ENCODE measurements around the gene OLFML2A.

OLFML2A gene

DNA sequence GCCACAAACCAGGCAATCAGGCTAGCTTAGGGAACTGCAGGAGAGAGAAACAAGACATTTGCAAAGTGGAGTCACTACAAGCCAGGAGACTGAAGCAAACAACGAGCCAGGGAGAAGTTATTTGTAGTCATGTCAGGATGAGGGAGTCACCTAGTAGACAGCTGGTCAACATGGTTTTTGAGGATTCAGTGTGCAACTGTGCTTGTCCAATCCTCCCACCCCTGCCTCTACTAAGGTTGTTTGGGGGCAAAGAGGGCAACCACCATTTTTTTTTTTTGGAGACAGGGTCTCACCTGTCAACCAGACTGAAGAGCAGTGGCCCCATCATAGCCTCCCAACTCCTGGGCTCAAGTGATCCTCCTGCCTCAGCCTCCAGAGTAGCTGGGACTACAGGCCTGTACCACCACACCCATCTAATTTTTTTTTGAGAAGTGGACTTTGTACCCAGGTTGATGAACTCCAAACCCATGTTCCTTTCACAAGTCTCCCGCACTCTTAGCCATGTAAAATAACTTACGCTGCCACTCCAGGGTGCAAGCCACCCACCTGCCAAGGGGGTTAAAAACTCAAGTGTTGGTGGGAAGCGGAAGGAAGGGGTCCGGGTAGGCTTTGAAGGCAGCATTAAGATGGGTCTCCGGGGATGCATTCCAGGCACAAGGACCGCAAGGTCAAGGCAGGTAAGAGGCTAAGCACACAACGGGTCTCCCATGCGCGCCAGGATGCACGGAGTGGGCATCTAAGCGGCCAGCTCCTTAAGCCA is 83.8 kb downstream of the OLFML2A start:
- no peak for DNase-seq
- intact Hi-C loops (cut with DNase I) = loop anchor here (5.0 kb wide), 2 partner anchors 282 to 443 kb away; partner anchors contain the start of genes PSMB7 and SCAI

DNA sequence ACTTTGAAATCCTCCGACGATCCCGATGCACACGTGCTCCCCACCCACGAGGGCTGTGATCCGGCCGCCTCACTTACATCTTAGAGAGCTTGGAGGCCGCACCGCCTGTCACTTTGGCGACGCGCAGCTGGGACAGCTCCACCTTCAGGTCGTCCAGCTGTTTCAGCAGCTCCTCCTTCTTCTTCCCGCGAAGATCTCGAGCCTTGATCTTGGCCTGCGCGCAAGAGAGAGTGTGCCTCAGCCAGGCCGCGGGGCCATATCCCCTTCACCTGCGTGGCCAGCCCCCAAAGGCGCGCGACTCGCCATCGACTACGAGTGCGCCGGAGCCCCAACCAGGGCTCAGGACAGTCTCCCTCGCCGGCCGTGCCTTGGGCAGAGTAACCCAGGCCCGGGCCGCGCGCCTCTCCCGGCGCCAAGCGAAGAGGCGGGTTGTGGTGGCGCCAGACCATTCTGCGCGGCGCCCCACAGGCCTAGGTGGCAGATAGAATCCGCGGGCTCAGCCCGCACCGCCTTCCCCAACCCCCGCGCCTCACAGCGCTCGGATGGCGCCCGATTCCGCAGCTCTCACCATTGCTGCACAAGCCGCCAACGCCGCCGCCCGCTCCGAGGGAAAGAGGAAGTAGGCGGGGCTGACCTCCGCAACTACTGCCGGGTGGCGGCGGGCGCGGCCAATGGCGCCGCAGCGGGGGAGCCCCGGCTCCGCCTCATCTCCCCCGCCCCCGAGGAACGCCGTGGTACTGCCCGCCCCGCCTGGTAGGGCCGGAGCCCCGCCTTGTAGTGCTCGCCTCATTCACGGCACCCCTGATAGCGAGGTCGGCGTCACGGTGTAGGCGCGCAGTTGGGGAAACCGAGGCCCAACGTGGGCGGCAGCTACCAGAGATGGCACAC is 84.7 kb downstream of the OLFML2A start, which contains the start of the genes ARPC5L and RPL35:
TSS of gene ARPC5L (plus strand) at position 789 of the 888 bp plus-strand sequence. CDS start 7,161 bp downstream, outside the sequence.
TSS of gene RPL35 (minus strand) at position 616 of the 888 bp plus-strand sequence. CDS start at position 571, 45 bp downstream.
- peak; percentile 92 to 100 (median 96) for DNase-seq
- intact Hi-C loops (cut with DNase I) = loop anchor here (5.0 kb wide), 2 partner anchors 281 to 444 kb away; partner anchors contain the start of genes PSMB7 and SCAI

DNA sequence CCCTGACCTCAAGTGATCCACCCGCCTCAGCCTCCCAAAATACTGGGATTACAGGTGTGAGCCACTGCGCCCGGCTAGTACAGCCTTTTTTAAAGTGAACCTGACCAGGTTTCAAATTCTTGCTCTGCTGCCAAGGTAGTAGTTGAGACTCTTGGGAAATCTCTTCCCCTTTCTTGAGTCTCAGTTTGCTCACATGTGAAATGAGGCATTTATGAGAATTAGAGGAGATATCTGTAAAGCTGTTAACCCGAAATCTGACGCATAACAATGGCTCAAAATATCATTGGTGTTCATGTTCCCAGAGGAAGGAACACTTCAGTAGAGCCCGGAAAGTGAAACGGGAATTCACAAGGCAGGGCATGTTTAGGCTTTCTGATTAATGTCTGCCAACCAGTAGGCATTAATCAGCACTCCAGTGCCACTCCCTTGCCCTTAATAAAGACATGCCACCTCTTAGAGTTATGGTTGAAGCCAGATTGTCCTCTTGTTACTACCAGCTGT is 86.5 kb downstream of the OLFML2A start:
- intact Hi-C loops (cut with DNase I) = loop anchor here (5.0 kb wide), 2 partner anchors 279 to 446 kb away; partner anchors contain the start of genes PSMB7 and SCAI
- no peak for DNase-seq

Measured in posterior cingulate gyrus (tissue), 11 donors.